ENCODE data around the gene NACAD.

NACAD gene

GRCh38 chr7:45088146-45088701, 545 bp downstream of the NACAD start:
- no peak overlapping the region for H3K9ac ChIP-seq (ENCODE audit: low read depth in 1 of 2, low read length in 2 of 2)
- H3K4me1 ChIP-seq (ENCODE audit: control insufficient read depth in 1 of 2, insufficient read depth in 2 of 2, low read length in 2 of 2): no peaks in the 10 kb centered on the region
- peaks cover 6 to 9% of the 10 kb centered on the region in 2 donors for H3K27me3 ChIP-seq (ENCODE audit: control insufficient read depth in 1 of 2, insufficient read depth in 2 of 2, low read length in 2 of 2)
- H3K9me3 ChIP-seq (ENCODE audit: control insufficient read depth in 1 of 2, low read length in 2 of 2): no peaks in the 10 kb centered on the region
- no peak overlapping the region for H3K27ac ChIP-seq (ENCODE audit: low read depth, low read length)
- H3K36me3 ChIP-seq (ENCODE audit: control insufficient read depth in 1 of 2, insufficient read depth in 2 of 2, low read length in 2 of 2): no peaks in the 10 kb centered on the region
- no peak overlapping the region for H3K4me3 ChIP-seq (ENCODE audit: low read depth in 1 of 2, low read length in 2 of 2)

GRCh38 chr7:45087301-45088145, 1.2 kb downstream of the NACAD start:
- Histone ChIP-seq H3K27me3 (ENCODE audit: control insufficient read depth in 1 of 2, insufficient read depth in 2 of 2, low read length in 2 of 2) (peaks cover 6 to 9% of the 10 kb centered on the region in 2 donors), H3K4me1 (ENCODE audit: control insufficient read depth in 1 of 2, insufficient read depth in 2 of 2, low read length in 2 of 2) (no peaks in the 10 kb centered on the region), H3K36me3 (ENCODE audit: control insufficient read depth in 1 of 2, insufficient read depth in 2 of 2, low read length in 2 of 2) (no peaks in the 10 kb centered on the region), H3K27ac (ENCODE audit: low read depth, low read length) (no peak overlapping the region), H3K9me3 (ENCODE audit: control insufficient read depth in 1 of 2, low read length in 2 of 2) (no peaks in the 10 kb centered on the region), H3K9ac (ENCODE audit: low read depth in 1 of 2, low read length in 2 of 2) (no peak overlapping the region), H3K4me3 (ENCODE audit: low read depth in 1 of 2, low read length in 2 of 2) (no peak overlapping the region)

GRCh38 chr7:45086331-45087065, 2.3 kb downstream of the NACAD start:
- no peaks in the 10 kb centered on the region for H3K9me3 ChIP-seq (ENCODE audit: control insufficient read depth in 1 of 2, low read length in 2 of 2)
- H3K27ac ChIP-seq (ENCODE audit: low read depth, low read length): no peak overlapping the region
- no peaks in the 10 kb centered on the region for H3K36me3 ChIP-seq (ENCODE audit: control insufficient read depth in 1 of 2, insufficient read depth in 2 of 2, low read length in 2 of 2)
- peaks cover 6 to 9% of the 10 kb centered on the region in 2 donors for H3K27me3 ChIP-seq (ENCODE audit: control insufficient read depth in 1 of 2, insufficient read depth in 2 of 2, low read length in 2 of 2)
- no peaks in the 10 kb centered on the region for H3K4me1 ChIP-seq (ENCODE audit: control insufficient read depth in 1 of 2, insufficient read depth in 2 of 2, low read length in 2 of 2)
- no peak overlapping the region for H3K9ac ChIP-seq (ENCODE audit: low read depth in 1 of 2, low read length in 2 of 2)
- H3K4me3 ChIP-seq (ENCODE audit: low read depth in 1 of 2, low read length in 2 of 2): no peak overlapping the region

GRCh38 chr7:45085619-45086200, 3.1 kb downstream of the NACAD start:
- peaks cover 6 to 9% of the 10 kb centered on the region in 2 donors for H3K27me3 ChIP-seq (ENCODE audit: control insufficient read depth in 1 of 2, insufficient read depth in 2 of 2, low read length in 2 of 2)
- no peaks in the 10 kb centered on the region for H3K4me1 ChIP-seq (ENCODE audit: control insufficient read depth in 1 of 2, insufficient read depth in 2 of 2, low read length in 2 of 2)
- no peaks in the 10 kb centered on the region for H3K36me3 ChIP-seq (ENCODE audit: control insufficient read depth in 1 of 2, insufficient read depth in 2 of 2, low read length in 2 of 2)
- H3K27ac ChIP-seq (ENCODE audit: low read depth, low read length): no peak overlapping the region
- no peak overlapping the region for H3K9ac ChIP-seq (ENCODE audit: low read depth in 1 of 2, low read length in 2 of 2)
- H3K4me3 ChIP-seq (ENCODE audit: low read depth in 1 of 2, low read length in 2 of 2): no peak overlapping the region
- H3K9me3 ChIP-seq (ENCODE audit: control insufficient read depth in 1 of 2, low read length in 2 of 2): no peaks in the 10 kb centered on the region

GRCh38 chr7:45084901-45085618, 3.7 kb downstream of the NACAD start:
- H3K36me3 ChIP-seq (ENCODE audit: control insufficient read depth in 1 of 2, insufficient read depth in 2 of 2, low read length in 2 of 2): no peaks in the 10 kb centered on the region
- no peak overlapping the region for H3K27ac ChIP-seq (ENCODE audit: low read depth, low read length)
- H3K9ac ChIP-seq (ENCODE audit: low read depth in 1 of 2, low read length in 2 of 2): no peak overlapping the region
- H3K9me3 ChIP-seq (ENCODE audit: control insufficient read depth in 1 of 2, low read length in 2 of 2): no peaks in the 10 kb centered on the region
- no peak overlapping the region for H3K4me3 ChIP-seq (ENCODE audit: low read depth in 1 of 2, low read length in 2 of 2)
- H3K4me1 ChIP-seq (ENCODE audit: control insufficient read depth in 1 of 2, insufficient read depth in 2 of 2, low read length in 2 of 2): no peaks in the 10 kb centered on the region
- H3K27me3 ChIP-seq (ENCODE audit: control insufficient read depth in 1 of 2, insufficient read depth in 2 of 2, low read length in 2 of 2): peaks cover 6 to 9% of the 10 kb centered on the region in 2 donors

GRCh38 chr7:45084336-45084735, 4.4 kb downstream of the NACAD start:
- Histone ChIP-seq H3K9ac (ENCODE audit: low read depth in 1 of 2, low read length in 2 of 2) (no peak overlapping the region), H3K4me3 (ENCODE audit: low read depth in 1 of 2, low read length in 2 of 2) (no peak overlapping the region), H3K9me3 (ENCODE audit: control insufficient read depth in 1 of 2, low read length in 2 of 2) (no peaks in the 10 kb centered on the region), H3K36me3 (ENCODE audit: control insufficient read depth in 1 of 2, insufficient read depth in 2 of 2, low read length in 2 of 2) (no peaks in the 10 kb centered on the region), H3K4me1 (ENCODE audit: control insufficient read depth in 1 of 2, insufficient read depth in 2 of 2, low read length in 2 of 2) (no peaks in the 10 kb centered on the region), H3K27ac (ENCODE audit: low read depth, low read length) (no peak overlapping the region), H3K27me3 (ENCODE audit: control insufficient read depth in 1 of 2, insufficient read depth in 2 of 2, low read length in 2 of 2) (peaks cover 4 to 6% of the 10 kb centered on the region in 2 donors)

- Histone ChIP-seq H3K36me3 (ENCODE audit: control insufficient read depth in 1 of 2, insufficient read depth in 2 of 2, low read length in 2 of 2) (peaks cover 0 to 4% of the 10 kb centered on the region in 2 donors), H3K9me3 (ENCODE audit: control insufficient read depth in 1 of 2, low read length in 2 of 2) (no peaks in the 10 kb centered on the region), H3K4me3 (ENCODE audit: low read depth in 1 of 2, low read length in 2 of 2) (no peak overlapping the region), H3K9ac (ENCODE audit: low read depth in 1 of 2, low read length in 2 of 2) (no peak overlapping the region), H3K27me3 (ENCODE audit: control insufficient read depth in 1 of 2, insufficient read depth in 2 of 2, low read length in 2 of 2) (peaks cover 0 to under 1% of the 10 kb centered on the region in 2 donors), H3K27ac (ENCODE audit: low read depth, low read length) (no peak overlapping the region), H3K4me1 (ENCODE audit: control insufficient read depth in 1 of 2, insufficient read depth in 2 of 2, low read length in 2 of 2) (no peaks in the 10 kb centered on the region)
Observed at GRCh38 chr7:45082831-45083331, 5.9 kb downstream of the NACAD start.

GRCh38 chr7:45082031-45082830, 6.5 kb downstream of the NACAD start:
- no peak overlapping the region for H3K9ac ChIP-seq (ENCODE audit: low read depth in 1 of 2, low read length in 2 of 2)
- no peaks in the 10 kb centered on the region for H3K9me3 ChIP-seq (ENCODE audit: control insufficient read depth in 1 of 2, low read length in 2 of 2)
- no peaks in the 10 kb centered on the region for H3K27me3 ChIP-seq (ENCODE audit: control insufficient read depth in 1 of 2, insufficient read depth in 2 of 2, low read length in 2 of 2)
- no peak overlapping the region for H3K4me3 ChIP-seq (ENCODE audit: low read depth in 1 of 2, low read length in 2 of 2)
- no peaks in the 10 kb centered on the region for H3K4me1 ChIP-seq (ENCODE audit: control insufficient read depth in 1 of 2, insufficient read depth in 2 of 2, low read length in 2 of 2)
- peaks cover 0 to 7% of the 10 kb centered on the region in 2 donors for H3K36me3 ChIP-seq (ENCODE audit: control insufficient read depth in 1 of 2, insufficient read depth in 2 of 2, low read length in 2 of 2)
- no peak overlapping the region for H3K27ac ChIP-seq (ENCODE audit: low read depth, low read length)

GRCh38 chr7:45081670-45081974, 7.1 kb downstream of the NACAD start:
- Histone ChIP-seq H3K4me3 (ENCODE audit: low read depth in 1 of 2, low read length in 2 of 2) (no peak overlapping the region), H3K27ac (ENCODE audit: low read depth, low read length) (no peak overlapping the region), H3K36me3 (ENCODE audit: control insufficient read depth in 1 of 2, insufficient read depth in 2 of 2, low read length in 2 of 2) (peaks cover 0 to 12% of the 10 kb centered on the region in 2 donors), H3K9me3 (ENCODE audit: control insufficient read depth in 1 of 2, low read length in 2 of 2) (no peaks in the 10 kb centered on the region), H3K9ac (ENCODE audit: low read depth in 1 of 2, low read length in 2 of 2) (no peak overlapping the region), H3K4me1 (ENCODE audit: control insufficient read depth in 1 of 2, insufficient read depth in 2 of 2, low read length in 2 of 2) (no peaks in the 10 kb centered on the region), H3K27me3 (ENCODE audit: control insufficient read depth in 1 of 2, insufficient read depth in 2 of 2, low read length in 2 of 2) (no peaks in the 10 kb centered on the region)
